Measurements from ENCODE around the gene ZACN.
"Not testable (repeated sequence)": the region's sequence is repeated elsewhere in the genome, so short reads cannot be mapped to it uniquely, and the experiment has no call there.

The ZACN gene

DNA sequence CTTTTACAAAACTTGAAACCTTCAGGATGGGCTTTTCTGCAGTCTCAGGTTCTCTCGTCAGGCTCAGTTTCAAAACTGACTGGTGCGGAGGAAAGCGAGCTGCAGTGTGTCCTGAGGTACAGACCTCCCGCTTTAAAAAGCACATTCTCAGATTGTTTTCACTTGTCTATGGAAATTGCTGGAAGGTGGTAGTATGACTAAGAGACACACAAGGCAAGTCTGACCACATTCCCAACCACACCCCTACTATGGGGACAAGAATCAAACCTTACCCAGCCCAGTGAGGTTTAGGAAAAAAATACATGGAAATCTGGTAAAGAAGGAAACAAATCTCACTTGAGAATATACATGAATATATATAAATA is 24.9 kb upstream of the ZACN start:
- TF ChIP-seq, protein P1, sequence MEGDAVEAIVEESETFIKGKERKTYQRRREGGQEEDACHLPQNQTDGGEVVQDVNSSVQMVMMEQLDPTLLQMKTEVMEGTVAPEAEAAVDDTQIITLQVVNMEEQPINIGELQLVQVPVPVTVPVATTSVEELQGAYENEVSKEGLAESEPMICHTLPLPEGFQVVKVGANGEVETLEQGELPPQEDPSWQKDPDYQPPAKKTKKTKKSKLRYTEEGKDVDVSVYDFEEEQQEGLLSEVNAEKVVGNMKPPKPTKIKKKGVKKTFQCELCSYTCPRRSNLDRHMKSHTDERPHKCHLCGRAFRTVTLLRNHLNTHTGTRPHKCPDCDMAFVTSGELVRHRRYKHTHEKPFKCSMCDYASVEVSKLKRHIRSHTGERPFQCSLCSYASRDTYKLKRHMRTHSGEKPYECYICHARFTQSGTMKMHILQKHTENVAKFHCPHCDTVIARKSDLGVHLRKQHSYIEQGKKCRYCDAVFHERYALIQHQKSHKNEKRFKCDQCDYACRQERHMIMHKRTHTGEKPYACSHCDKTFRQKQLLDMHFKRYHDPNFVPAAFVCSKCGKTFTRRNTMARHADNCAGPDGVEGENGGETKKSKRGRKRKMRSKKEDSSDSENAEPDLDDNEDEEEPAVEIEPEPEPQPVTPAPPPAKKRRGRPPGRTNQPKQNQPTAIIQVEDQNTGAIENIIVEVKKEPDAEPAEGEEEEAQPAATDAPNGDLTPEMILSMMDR (IDR thresholded peaks at IDR 0.05; ENCODE audit: insufficient read depth, low read depth, low read length, missing control alignments), result no peak
- no peak for DNase-seq (ENCODE audit: low read depth)
- H3K4me3 ChIP-seq (ENCODE audit: low read depth, low read length), result no peak overlapping the region

DNA sequence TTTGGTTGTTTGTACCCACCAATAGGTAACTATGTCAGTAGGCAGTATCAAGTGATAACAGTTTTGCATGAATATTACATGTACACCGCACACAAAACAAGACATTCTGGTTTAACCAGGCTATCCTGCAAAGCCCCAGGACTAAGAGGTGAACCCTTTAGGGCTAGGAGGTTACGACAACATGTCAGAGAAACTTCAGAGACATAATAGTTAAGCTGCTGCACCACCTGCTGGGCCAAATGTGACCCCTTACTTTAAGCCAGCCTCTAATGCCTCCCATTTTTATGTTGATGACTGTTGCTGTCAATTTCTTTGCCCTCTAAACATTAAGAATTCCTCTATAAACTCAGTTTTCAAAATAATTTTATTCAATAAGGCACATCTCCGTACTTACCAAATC is 22.1 kb upstream of the ZACN start:
- TF ChIP-seq, protein P1 (IDR thresholded peaks at IDR 0.05; ENCODE audit: insufficient read depth, low read depth, low read length, missing control alignments), result no peak
- DNase-seq (ENCODE audit: low read depth), result no peak
- no peak overlapping the region for H3K4me3 ChIP-seq (ENCODE audit: low read depth, low read length)

DNA sequence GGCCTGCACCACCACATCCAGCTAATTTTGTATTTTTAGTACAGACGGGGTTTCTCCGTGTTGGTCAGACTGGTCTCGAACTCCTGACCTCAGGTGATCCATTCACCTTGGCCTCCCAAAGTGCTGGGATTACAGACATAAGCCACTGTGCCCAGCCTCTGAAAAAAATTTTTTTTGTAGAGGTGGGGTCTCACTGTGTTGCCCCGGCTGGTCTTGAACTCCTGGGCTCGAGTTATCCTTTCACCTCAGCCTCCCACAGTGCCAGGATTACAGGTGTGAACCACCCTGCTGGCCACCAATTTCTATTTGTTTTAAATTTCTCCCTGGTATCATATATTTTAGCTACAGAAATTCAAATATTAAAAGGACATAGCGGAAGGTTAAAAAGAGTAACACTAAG is 20.7 kb upstream of the ZACN start:
- H3K4me3 ChIP-seq (ENCODE audit: low read depth, low read length); DNase-seq (ENCODE audit: low read depth): not testable (repeated sequence)

DNA sequence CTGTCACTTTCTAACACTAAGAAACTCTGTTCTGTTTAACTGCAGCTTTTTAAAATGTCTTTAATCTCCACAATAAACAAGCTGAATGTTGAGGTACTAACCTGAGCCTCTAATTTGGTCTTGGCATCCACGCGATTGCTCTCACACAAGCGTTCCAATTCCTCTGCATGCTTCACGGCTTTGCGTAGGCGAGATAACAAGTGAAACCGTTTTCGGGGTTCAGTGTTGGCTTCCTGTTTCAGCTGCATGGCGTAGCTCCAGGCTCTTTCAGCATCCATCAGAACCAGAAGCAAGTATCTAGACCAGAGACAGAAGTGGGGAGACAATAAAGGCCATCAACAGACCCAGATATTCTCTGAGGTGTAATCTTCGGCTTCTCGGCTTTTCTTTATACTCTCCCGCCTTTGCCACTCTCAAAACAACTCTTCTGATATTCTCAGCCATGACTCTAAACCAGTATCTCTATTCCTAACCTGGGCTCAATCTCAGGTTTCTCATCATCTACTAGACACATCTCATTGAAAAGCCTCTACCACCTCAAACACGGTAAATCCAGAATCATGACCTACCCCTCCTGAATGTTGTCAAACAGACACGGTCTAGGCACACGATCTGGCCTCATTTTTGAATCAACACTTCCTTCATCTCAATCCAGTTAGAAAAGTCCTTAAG is 15.0 kb upstream of the ZACN start:
- DNase-seq (ENCODE audit: low read depth), result peak; percentile 85
- H3K4me3 ChIP-seq (ENCODE audit: low read depth, low read length), result no peak overlapping the region
- TF ChIP-seq, protein P1 (IDR thresholded peaks at IDR 0.05; ENCODE audit: insufficient read depth, low read depth, low read length, missing control alignments), result no peak

DNA sequence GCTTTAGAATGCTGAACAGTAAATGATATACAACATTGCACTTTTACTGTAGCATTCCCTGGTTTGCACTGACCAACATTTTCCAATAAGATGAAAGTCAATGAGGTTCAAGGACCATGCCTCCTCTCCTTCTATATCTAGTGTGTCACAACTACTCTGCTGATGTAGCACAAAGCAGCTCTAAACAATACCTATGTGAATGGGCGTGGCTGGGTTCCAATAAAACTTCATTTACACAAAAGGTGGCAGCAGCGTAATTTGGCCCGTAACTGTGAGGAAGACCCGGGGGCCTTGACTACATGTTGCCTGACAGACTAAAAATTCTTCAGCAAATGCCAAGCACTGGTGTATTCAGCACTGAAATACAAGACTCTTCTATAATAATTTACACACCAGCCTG is 13.2 kb upstream of the ZACN start:
- no peak for DNase-seq (ENCODE audit: low read depth)
- TF ChIP-seq, protein P1 (IDR thresholded peaks at IDR 0.05; ENCODE audit: insufficient read depth, low read depth, low read length, missing control alignments), result no peak
- no peak overlapping the region for H3K4me3 ChIP-seq (ENCODE audit: low read depth, low read length)

DNA sequence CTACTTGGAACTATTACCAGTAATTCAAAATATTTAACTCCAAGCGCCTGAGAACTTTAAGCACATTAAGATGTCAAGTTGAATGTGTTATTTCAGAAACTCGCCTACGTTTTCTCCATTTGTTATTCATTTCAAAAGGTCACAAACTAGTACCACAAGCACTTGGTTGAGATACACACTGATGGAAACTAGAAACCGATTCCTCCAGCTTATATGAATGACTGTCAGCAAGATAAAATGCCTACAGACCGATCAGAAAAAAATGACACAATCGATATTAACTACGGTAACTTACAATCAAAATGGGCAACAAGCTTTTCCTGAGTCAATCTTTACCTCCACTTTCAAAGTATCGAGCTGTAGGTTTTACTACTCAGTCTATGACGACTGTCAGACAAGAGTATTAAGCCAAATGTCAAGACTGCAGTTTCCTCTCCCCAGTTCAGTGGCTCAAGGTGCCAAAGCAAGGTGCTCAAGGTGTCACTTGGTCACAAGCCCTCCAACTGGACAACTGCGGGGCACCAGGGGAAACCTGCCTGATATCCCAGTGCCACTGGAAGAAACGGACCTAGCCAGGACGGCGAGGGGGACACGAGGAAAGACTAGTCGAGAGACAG is 7.3 kb upstream of the ZACN start:
- DNase-seq (ENCODE audit: low read depth), result peak; percentile 63
- H3K4me3 ChIP-seq (ENCODE audit: low read depth, low read length), result peak overlapping the region; percentile 87
- TF ChIP-seq, protein P1 (IDR thresholded peaks at IDR 0.05; ENCODE audit: insufficient read depth, low read depth, low read length, missing control alignments), result no peak

DNA sequence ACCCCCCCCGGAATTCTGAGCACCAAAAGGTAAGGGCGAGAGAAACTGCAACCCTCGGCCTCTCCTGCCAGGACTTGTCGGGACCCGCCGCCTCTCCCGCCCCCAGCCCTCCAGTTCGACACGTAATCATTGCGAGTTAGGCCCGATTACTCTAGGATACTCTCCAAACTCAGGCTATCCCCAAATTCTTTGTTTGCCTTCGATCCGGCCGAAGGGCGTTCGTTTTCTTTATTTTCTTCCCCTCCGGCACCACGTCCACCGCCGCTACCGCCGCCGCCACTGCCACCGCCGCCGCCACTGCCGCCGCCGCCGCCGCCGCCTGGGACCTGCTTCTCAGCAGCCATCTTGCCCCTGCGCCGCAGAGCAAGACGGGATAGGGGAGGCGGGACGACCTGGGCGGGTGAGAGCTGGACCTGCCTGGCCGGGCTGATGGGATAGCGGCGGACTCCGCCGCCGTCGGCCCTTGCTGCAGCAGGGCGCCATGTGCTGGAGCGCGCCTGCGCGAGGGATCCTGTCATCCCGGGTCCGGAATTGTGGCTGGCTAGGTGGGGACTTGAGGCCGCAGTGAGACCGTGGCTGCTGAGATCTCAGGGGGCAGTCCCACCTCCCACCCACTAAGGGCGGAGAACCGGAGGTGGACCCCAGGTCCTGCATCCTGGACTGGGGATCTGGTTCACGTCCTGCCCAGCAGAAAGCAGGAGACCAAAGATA is 6.7 kb upstream of the ZACN start, which contains the start of gene SRP68:
SRP68 (minus strand) TSS at position 370 of the 711 bp plus-strand sequence; CDS start at position 344, 26 bp downstream.
- DNase-seq (ENCODE audit: low read depth), result peak; percentile 95
- peak within 1 kb of the TSS; percentile 87 for H3K4me3 ChIP-seq (ENCODE audit: low read depth, low read length)
- TF ChIP-seq, protein P1 (IDR thresholded peaks at IDR 0.05; ENCODE audit: insufficient read depth, low read depth, low read length, missing control alignments), result no peak

Data from GM12865 (cell line).